HEK293 (cell line): Measurements from ENCODE around the gene EFNA2.

ENCODE experiments used
- CTCF ChIA-PET: fragments of 350-600 bp; formaldehyde crosslinking; extraction: SDS; loops from one replicate; lab custom pipeline; 2021; ENCODE audit warnings: antibody characterized with exemption; lab: Yijun Ruan, JAX
- POLR2A ChIA-PET: fragments of 300-600 bp; formaldehyde crosslinking; extraction: SDS; loops from one replicate; lab custom pipeline; 2020; ENCODE audit warnings: antibody characterized with exemption, inconsistent platforms; lab: Yijun Ruan, JAX
- H3K27ac ChIP-seq: fragments of 200-500 bp; sonication (Bioruptor generic); 2 replicates; pipeline ENCODE4 v1.5.1; 2014; ENCODE audit warnings: low read depth, low read length, control low read depth, inconsistent platforms; ENCODE audit errors: extremely low read depth
- H3K36me3 ChIP-seq, 2 experiments: fragments of 200-500 bp in 1 of 2; sonication (Bioruptor generic) in 1 of 2; 1 replicate in 1 of 2; 2 replicates in 1 of 2; pipeline ENCODE4 v1.5.1; 2014 to 2017; ENCODE audit warnings: inconsistent platforms in 2 of 2, low read length in 2 of 2; ENCODE audit not compliant: control insufficient read depth in 2 of 2, insufficient read depth in 1 of 2
- H3K4me1 ChIP-seq: fragments of 200-500 bp; sonication (Bioruptor generic); 2 replicates; pipeline ENCODE4 v1.5.1; 2014; ENCODE audit warnings: mild to moderate bottlenecking, low read length, inconsistent platforms; ENCODE audit not compliant: control insufficient read depth, insufficient read depth
- H3K4me3 ChIP-seq: 2 replicates; pipeline ENCODE4 v1.5.1; 2011; ENCODE audit warnings: low read depth, mild to moderate bottlenecking, control low read depth, low read length, moderate library complexity
- H3K9me3 ChIP-seq: fragments of 200-500 bp; sonication (Bioruptor generic); 2 replicates; pipeline ENCODE4 v1.5.1; 2014; ENCODE audit warnings: low read depth, low read length, inconsistent platforms; ENCODE audit not compliant: control insufficient read depth, insufficient read depth
- AEBP2 ChIP-seq: fragments of 450-650 bp; formaldehyde crosslinking; IDR thresholded peaks from 2 replicates; pipeline ENCODE4 v1.5.1; 2016; ENCODE audit warnings: missing biosample characterization, missing genetic modification characterization, borderline replicate concordance
- GLIS2 ChIP-seq: fragments of 450-650 bp; formaldehyde crosslinking; IDR thresholded peaks from 2 replicates; pipeline ENCODE4 v1.5.1; 2016; ENCODE audit warnings: missing biosample characterization, missing genetic modification characterization
- KLF1 ChIP-seq: fragments of 450-650 bp; formaldehyde crosslinking; IDR thresholded peaks from 2 replicates; pipeline ENCODE4 v1.5.1; 2016; ENCODE audit warnings: missing biosample characterization, missing genetic modification characterization
- OVOL3 ChIP-seq: fragments of 450-650 bp; formaldehyde crosslinking; IDR thresholded peaks from 2 replicates; pipeline ENCODE4 v1.5.1; 2016; ENCODE audit warnings: missing biosample characterization, missing genetic modification characterization
- SCRT2 ChIP-seq: fragments of 450-650 bp; formaldehyde crosslinking; IDR thresholded peaks from 2 replicates; pipeline ENCODE4 v1.5.1; 2016; ENCODE audit warnings: missing biosample characterization, missing genetic modification characterization
- YY1 ChIP-seq: fragments of 450-650 bp; formaldehyde crosslinking; IDR thresholded peaks from 2 replicates; pipeline ENCODE4 v1.5.1; 2018; ENCODE audit warnings: missing biosample characterization, missing genetic modification characterization
- ZBTB8A ChIP-seq: fragments of 450-650 bp; formaldehyde crosslinking; IDR thresholded peaks from 2 replicates; pipeline ENCODE4 v1.5.1; 2016; ENCODE audit warnings: missing biosample characterization, missing genetic modification characterization
- ZFP41 ChIP-seq: fragments of 450-650 bp; formaldehyde crosslinking; IDR thresholded peaks from 2 replicates; pipeline ENCODE4 v1.5.1; 2016; ENCODE audit warnings: missing biosample characterization, missing genetic modification characterization, borderline replicate concordance
- ZNF248 ChIP-seq: fragments of 450-650 bp; formaldehyde crosslinking; IDR thresholded peaks from 2 replicates; pipeline ENCODE4 v1.5.1; 2017; ENCODE audit warnings: missing biosample characterization, missing genetic modification characterization
- ZNF292 ChIP-seq: fragments of 450-650 bp; formaldehyde crosslinking; IDR thresholded peaks from 2 replicates; pipeline ENCODE4 v1.5.1; 2016; ENCODE audit warnings: low read depth, missing biosample characterization, missing genetic modification characterization, borderline replicate concordance
- ZNF394 ChIP-seq: fragments of 450-650 bp; formaldehyde crosslinking; IDR thresholded peaks from 2 replicates; pipeline ENCODE4 v1.5.1; 2016; ENCODE audit warnings: missing biosample characterization, missing genetic modification characterization, mild to moderate bottlenecking, moderate library complexity, borderline replicate concordance
- ZNF404 ChIP-seq: fragments of 450-650 bp; formaldehyde crosslinking; IDR thresholded peaks from 2 replicates; pipeline ENCODE4 v1.5.1; 2017; ENCODE audit warnings: missing biosample characterization, missing genetic modification characterization
- ZNF544 ChIP-seq: fragments of 450-650 bp; formaldehyde crosslinking; IDR thresholded peaks from 2 replicates; pipeline ENCODE4 v1.5.0; 2017; ENCODE audit warnings: missing biosample characterization, missing genetic modification characterization
- ZNF548 ChIP-seq: fragments of 450-650 bp; formaldehyde crosslinking; IDR thresholded peaks from 2 replicates; pipeline ENCODE4 v1.5.1; 2016; ENCODE audit warnings: missing biosample characterization, missing genetic modification characterization
- ZNF600 ChIP-seq: fragments of 450-650 bp; formaldehyde crosslinking; IDR thresholded peaks from 2 replicates; pipeline ENCODE4 v1.5.1; 2016; ENCODE audit warnings: missing biosample characterization, missing genetic modification characterization
- ZNF629 ChIP-seq: fragments of 450-650 bp; formaldehyde crosslinking; IDR thresholded peaks from 2 replicates; pipeline ENCODE4 v1.5.1; 2017; ENCODE audit warnings: missing biosample characterization, missing genetic modification characterization
- TF ChIP-seq, protein P1 (sequence below): fragments of 450-650 bp; formaldehyde crosslinking; IDR thresholded peaks from 2 replicates; pipeline ENCODE4 v1.5.1; 2016; ENCODE audit warnings: missing biosample characterization, missing genetic modification characterization
- TF ChIP-seq, protein P2 (sequence below): fragments of 450-650 bp; formaldehyde crosslinking; IDR thresholded peaks from 2 replicates; pipeline ENCODE4 v1.5.1; 2016; ENCODE audit warnings: missing biosample characterization, missing genetic modification characterization

EFNA2 gene

DNA sequence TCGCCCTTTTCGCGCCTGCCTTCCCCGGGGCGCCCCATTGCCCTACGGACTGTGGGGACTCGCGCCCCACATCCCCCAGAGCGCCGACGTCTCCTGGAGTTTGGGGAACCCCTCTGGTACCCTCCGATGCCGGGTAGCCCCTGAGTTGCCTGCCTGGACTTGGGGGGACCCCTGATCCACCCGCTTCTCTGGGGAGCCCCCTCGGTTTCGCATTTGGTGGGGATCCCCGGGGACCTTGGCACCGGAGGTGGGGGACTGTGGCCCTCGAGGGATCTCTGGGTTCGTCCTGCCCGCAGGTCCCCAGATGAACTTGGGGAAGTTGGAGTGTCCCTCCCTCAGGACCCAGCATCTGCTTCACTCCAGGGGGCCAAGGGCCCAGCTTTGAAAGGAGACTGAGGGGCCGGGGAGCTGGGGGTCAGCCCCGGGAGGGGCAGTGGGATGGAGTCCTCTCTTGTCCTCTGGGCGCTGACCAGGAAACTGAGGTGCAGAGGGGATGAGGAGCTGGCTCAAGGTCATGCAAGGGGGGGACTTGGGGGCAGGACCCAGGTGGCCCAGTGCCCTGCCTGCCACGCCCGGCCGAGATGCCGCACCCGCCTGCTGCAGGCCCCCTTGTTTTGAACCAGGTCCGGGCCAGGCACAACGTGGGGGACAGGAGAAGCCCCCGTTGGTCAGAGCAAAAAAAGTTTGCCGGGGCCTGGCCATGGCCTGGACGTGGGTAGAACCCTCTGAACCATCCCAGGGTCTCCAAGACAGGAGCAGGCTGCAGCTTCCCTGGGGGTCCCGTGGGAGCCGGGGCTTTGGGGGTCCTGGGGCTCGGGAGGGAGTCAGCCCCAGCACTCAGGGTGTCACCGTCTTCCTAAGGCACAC lies 1.0 kb downstream of the EFNA2 start (continued):
- TF ChIP-seq ZNF248 (tag by site-specific recombination) (no peak), ZNF292 (no peak), ZNF404 (no peak), ZNF629 (tag by site-specific recombination) (no peak), OVOL3 (no peak), ZNF600 (no peak), KLF1 (peak; percentile 24; the same call in 1 of the 2 replicates), ZNF394 (tag by site-specific recombination) (no peak)
- TF ChIP-seq, protein P1, sequence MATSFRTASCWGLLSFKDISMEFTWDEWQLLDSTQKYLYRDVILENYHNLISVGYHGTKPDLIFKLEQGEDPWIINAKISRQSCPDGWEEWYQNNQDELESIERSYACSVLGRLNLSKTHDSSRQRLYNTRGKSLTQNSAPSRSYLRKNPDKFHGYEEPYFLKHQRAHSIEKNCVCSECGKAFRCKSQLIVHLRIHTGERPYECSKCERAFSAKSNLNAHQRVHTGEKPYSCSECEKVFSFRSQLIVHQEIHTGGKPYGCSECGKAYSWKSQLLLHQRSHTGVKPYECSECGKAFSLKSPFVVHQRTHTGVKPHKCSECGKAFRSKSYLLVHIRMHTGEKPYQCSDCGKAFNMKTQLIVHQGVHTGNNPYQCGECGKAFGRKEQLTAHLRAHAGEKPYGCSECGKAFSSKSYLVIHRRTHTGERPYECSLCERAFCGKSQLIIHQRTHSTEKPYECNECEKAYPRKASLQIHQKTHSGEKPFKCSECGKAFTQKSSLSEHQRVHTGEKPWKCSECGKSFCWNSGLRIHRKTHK (tag by site-specific recombination): no peak
- TF ChIP-seq, protein P2, sequence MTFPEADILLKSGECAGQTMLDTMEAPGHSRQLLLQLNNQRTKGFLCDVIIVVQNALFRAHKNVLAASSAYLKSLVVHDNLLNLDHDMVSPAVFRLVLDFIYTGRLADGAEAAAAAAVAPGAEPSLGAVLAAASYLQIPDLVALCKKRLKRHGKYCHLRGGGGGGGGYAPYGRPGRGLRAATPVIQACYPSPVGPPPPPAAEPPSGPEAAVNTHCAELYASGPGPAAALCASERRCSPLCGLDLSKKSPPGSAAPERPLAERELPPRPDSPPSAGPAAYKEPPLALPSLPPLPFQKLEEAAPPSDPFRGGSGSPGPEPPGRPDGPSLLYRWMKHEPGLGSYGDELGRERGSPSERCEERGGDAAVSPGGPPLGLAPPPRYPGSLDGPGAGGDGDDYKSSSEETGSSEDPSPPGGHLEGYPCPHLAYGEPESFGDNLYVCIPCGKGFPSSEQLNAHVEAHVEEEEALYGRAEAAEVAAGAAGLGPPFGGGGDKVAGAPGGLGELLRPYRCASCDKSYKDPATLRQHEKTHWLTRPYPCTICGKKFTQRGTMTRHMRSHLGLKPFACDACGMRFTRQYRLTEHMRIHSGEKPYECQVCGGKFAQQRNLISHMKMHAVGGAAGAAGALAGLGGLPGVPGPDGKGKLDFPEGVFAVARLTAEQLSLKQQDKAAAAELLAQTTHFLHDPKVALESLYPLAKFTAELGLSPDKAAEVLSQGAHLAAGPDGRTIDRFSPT (tag by site-specific recombination): peak; percentile 72; the same call in 1 of the 2 replicates

GRCh38 chr19:1287354-1288225 lies 1.9 kb downstream of the EFNA2 start:
- no peak overlapping the region for H3K27ac ChIP-seq
- H3K4me1 ChIP-seq: peaks cover 5% of the 10 kb centered on the region
- CTCF ChIA-PET: interaction anchor here (1.3 kb wide), 1 partner anchor 27 kb away, joined by 7 read pairs; no protein-coding TSS in a partner anchor
- TF ChIP-seq ZNF292 (no peak), ZNF600 (peak; percentile 78), ZBTB8A (0 out of 2 replicates have a peak, but pooled peaks have one; percentile 12), ZNF544 (tag by site-specific recombination) (no peak), ZFP41 (tag by site-specific recombination) (no peak), SCRT2 (tag by site-specific recombination) (peak; percentile 69; the same call in 1 of the 2 replicates), ZNF548 (tag by site-specific recombination) (0 out of 2 replicates have a peak, but pooled peaks have one; percentile 48), YY1 (tag by site-specific recombination) (no peak), GLIS2 (tag by site-specific recombination) (peak; percentile 57), AEBP2 (tag by site-specific recombination) (no peak)
- TF ChIP-seq, all 188 proteins: peak for 5
- H3K9me3 ChIP-seq: no peaks in the 10 kb centered on the region
- POLR2A ChIA-PET: interaction anchor here (0.5 to 0.6 kb wide), 2 partner anchors 19 to 58 kb away, joined by 3 read pairs; no protein-coding TSS in a partner anchor
- H3K36me3 ChIP-seq: no peaks in the 10 kb centered on the region
- H3K4me3 ChIP-seq: no peak overlapping the region
